GM12892 (cell line): Measurements from ENCODE around the gene DZANK1.

ENCODE experiments used
- POLR2A ChIP-seq: IDR thresholded peaks from 2 replicates; pipeline ENCODE4 v1.6.1; 2011; ENCODE audit warnings: low read depth, low read length, control low read depth
- POLR2AphosphoS5 ChIP-seq: IDR thresholded peaks from 2 replicates; pipeline ENCODE4 v1.6.1; 2011; ENCODE audit warnings: low read depth, low read length, control low read depth
- TAF1 ChIP-seq: IDR thresholded peaks from 2 replicates; pipeline ENCODE4 v1.6.1; 2011; ENCODE audit warnings: low read depth, mild to moderate bottlenecking, control low read depth, low read length, borderline replicate concordance

- TF ChIP-seq POLR2AphosphoS5 (no peak), TAF1 (no peak), POLR2A (no peak)
Observed at GRCh38 chr20:18506744-18507143, 39.9 kb upstream of the DZANK1 start.
